ENCODE data around the gene TTLL1.

TTLL1 gene

GRCh38 chr22:43134553-43134952 is 45.4 kb upstream of the TTLL1 start:
- no peak overlapping the region for H3K27ac ChIP-seq
- H3K4me2 ChIP-seq: no peak overlapping the region
- H3K36me3 ChIP-seq (ENCODE audit: insufficient read depth): no peaks in the 10 kb centered on the region
- no peak overlapping the region for H3K9ac ChIP-seq
- peaks cover 13% of the 10 kb centered on the region for H3K4me1 ChIP-seq (ENCODE audit: low read depth, poor library complexity, severe bottlenecking)
- TF ChIP-seq CTCF (conservative IDR thresholded peaks at IDR 0.05; ENCODE audit: low read depth, low read length): no peak
- H4K20me1 ChIP-seq (ENCODE audit: insufficient read depth): no peaks in the 10 kb centered on the region
- H2AFZ ChIP-seq (ENCODE audit: low read depth): no peak overlapping the region
- H3K27me3 ChIP-seq (ENCODE audit: insufficient read depth, low read depth): no peaks in the 10 kb centered on the region
- H3K4me3 ChIP-seq (IDR thresholded peaks at IDR 0.05; ENCODE audit: insufficient read depth, low read depth, low read length): no peak overlapping the region
- H3K79me2 ChIP-seq (ENCODE audit: insufficient read depth, low read depth): no peaks in the 10 kb centered on the region

GRCh38 chr22:43133401-43133800 is 44.2 kb upstream of the TTLL1 start:
- H3K4me1 ChIP-seq (ENCODE audit: low read depth, poor library complexity, severe bottlenecking): peaks cover 24% of the 10 kb centered on the region
- H3K36me3 ChIP-seq (ENCODE audit: insufficient read depth): no peaks in the 10 kb centered on the region
- TF ChIP-seq CTCF (conservative IDR thresholded peaks at IDR 0.05; ENCODE audit: low read depth, low read length): no peak
- no peaks in the 10 kb centered on the region for H4K20me1 ChIP-seq (ENCODE audit: insufficient read depth)
- no peak overlapping the region for H3K4me3 ChIP-seq (IDR thresholded peaks at IDR 0.05; ENCODE audit: insufficient read depth, low read depth, low read length)
- H3K27me3 ChIP-seq (ENCODE audit: insufficient read depth, low read depth): no peaks in the 10 kb centered on the region
- no peak overlapping the region for H2AFZ ChIP-seq (ENCODE audit: low read depth)
- no peak overlapping the region for H3K4me2 ChIP-seq
- H3K27ac ChIP-seq: no peak overlapping the region
- H3K79me2 ChIP-seq (ENCODE audit: insufficient read depth, low read depth): no peaks in the 10 kb centered on the region
- no peak overlapping the region for H3K9ac ChIP-seq

- H3K36me3 ChIP-seq (ENCODE audit: insufficient read depth): no peaks in the 10 kb centered on the region
- no peaks in the 10 kb centered on the region for H3K27me3 ChIP-seq (ENCODE audit: insufficient read depth, low read depth)
- H3K9ac ChIP-seq: no peak overlapping the region
- H2AFZ ChIP-seq (ENCODE audit: low read depth): no peak overlapping the region
- no peak overlapping the region for H3K4me3 ChIP-seq (IDR thresholded peaks at IDR 0.05; ENCODE audit: insufficient read depth, low read depth, low read length)
- H3K27ac ChIP-seq: no peak overlapping the region
- H4K20me1 ChIP-seq (ENCODE audit: insufficient read depth): no peaks in the 10 kb centered on the region
- no peak for TF ChIP-seq CTCF (conservative IDR thresholded peaks at IDR 0.05; ENCODE audit: low read depth, low read length)
- no peaks in the 10 kb centered on the region for H3K79me2 ChIP-seq (ENCODE audit: insufficient read depth, low read depth)
- H3K4me2 ChIP-seq: no peak overlapping the region
- H3K4me1 ChIP-seq (ENCODE audit: low read depth, poor library complexity, severe bottlenecking): peaks cover 37% of the 10 kb centered on the region
Measured at GRCh38 chr22:43131773-43132501, 42.7 kb upstream of the TTLL1 start.

- no peak overlapping the region for H3K4me3 ChIP-seq (IDR thresholded peaks at IDR 0.05; ENCODE audit: insufficient read depth, low read depth, low read length)
- peak overlapping the region; percentile 12; the same call in 1 of the 2 replicates for H3K27ac ChIP-seq
- no peaks in the 10 kb centered on the region for H3K79me2 ChIP-seq (ENCODE audit: insufficient read depth, low read depth)
- H4K20me1 ChIP-seq (ENCODE audit: insufficient read depth): no peaks in the 10 kb centered on the region
- peaks cover 41% of the 10 kb centered on the region for H3K4me1 ChIP-seq (ENCODE audit: low read depth, poor library complexity, severe bottlenecking)
- no peaks in the 10 kb centered on the region for H3K27me3 ChIP-seq (ENCODE audit: insufficient read depth, low read depth)
- no peak overlapping the region for H2AFZ ChIP-seq (ENCODE audit: low read depth)
- H3K9ac ChIP-seq: no peak overlapping the region
- TF ChIP-seq CTCF (conservative IDR thresholded peaks at IDR 0.05; ENCODE audit: low read depth, low read length): no peak
- peak overlapping the region; percentile 77 for H3K4me2 ChIP-seq
- no peaks in the 10 kb centered on the region for H3K36me3 ChIP-seq (ENCODE audit: insufficient read depth)
Measured at GRCh38 chr22:43129426-43130425, 40.5 kb upstream of the TTLL1 start.

Measured in KMS-11 (cell line).